GM21367 (cell line): ENCODE results near the gene PPP2R2C.

Source experiments
- ATAC-seq: cut with Tn5 transposase; IDR thresholded peaks from one replicate; pipeline ENCODE4 v1.9.1; 2021; ENCODE audit not compliant: unreplicated experiment

PPP2R2C gene

DNA sequence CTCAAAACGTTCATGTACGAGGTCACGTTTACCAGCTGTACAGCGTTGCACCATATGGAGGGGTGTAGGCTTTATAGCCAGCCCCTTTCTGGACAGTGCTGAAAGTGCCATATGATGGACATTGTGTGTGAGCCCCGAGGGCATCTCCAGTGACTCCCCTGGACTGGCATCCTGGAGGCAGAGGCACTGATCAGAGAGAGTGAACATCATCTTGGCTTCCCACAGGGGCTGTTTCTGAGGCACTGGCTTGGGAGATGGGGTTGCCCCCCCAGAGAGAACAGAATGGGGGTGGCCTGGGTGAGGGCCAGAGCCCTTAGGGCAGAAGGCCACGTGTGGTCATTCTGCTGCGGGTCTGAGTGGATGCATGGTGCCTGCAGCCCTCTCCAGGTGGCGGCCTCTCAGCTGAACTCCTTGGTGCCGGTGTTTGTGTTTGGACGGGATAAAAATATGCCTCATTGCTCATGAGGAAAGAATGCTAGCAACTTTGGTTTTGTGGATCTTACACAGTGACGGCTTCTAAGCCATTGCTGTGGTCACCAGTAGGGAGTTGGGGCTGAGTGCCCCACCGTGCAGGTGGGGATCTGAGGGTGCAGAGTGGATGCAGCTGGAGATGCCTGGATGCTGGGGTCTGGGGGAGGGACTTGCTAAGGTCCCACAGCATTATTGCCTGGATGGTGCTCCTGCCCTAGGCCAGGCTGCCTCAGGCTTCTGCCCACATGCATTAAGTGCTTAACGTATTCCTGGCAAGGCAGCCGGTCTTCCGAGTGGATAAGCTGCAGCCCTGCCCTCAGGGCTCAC, 199.4 kb downstream of the PPP2R2C start:
- ATAC-seq, result no peak

DNA sequence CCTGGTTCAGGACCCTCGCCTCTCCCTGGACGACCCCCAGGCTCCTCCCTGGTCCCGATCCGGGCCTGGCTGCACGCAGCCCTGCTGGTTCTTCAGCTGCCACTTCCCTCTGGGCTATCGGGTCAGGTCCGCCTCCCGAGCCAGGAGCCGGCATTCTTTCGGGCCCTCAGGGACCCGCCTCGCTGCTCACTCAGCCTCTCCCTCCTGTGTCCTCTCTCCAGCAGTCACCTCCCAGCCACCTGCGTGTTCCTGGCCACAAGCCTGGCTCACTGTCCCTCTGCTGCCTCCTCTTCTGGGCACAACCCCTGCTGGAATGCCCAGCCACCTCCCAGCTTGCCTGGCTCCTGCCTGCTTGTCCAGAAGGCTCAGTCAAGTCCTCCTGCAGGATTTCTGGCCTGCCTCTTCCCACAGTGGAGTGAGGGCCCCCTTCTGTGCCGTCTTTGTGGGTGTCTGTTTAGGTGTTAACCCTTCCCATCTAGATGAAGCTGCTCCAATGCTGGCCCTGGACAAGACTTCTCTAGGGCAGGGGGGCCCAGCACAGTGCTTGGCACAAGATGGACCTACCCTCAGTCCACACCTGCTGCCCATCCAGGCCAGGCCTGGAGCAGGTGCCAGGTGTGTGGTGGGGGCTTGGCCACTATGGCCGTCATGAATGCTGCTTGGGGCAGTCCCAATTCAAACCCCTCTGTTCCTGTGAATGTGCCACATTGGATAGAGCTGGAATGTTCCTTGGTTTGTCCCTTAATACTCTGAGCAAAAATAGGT, 200.5 kb downstream of the PPP2R2C start:
- no peak for ATAC-seq

DNA sequence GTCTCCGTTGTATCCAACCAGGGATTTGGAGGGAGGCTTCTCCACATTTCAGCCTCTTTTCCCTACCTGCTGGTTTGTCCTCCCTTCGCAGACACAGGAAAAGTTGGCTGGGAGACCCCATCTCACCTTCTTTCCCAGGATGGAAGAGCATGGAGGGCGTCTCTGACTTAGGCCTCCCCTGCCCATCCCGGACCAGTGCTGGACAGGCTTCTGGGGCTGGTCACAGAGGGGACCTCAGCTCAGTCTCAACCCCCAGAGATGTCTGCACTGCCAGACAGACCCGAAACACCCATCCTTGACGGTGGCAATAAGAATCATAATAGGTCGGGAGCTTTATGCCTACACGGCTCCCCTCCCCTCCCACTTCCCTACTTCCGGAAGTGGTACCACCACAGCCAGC, 201.2 kb downstream of the PPP2R2C start:
- no peak for ATAC-seq

DNA sequence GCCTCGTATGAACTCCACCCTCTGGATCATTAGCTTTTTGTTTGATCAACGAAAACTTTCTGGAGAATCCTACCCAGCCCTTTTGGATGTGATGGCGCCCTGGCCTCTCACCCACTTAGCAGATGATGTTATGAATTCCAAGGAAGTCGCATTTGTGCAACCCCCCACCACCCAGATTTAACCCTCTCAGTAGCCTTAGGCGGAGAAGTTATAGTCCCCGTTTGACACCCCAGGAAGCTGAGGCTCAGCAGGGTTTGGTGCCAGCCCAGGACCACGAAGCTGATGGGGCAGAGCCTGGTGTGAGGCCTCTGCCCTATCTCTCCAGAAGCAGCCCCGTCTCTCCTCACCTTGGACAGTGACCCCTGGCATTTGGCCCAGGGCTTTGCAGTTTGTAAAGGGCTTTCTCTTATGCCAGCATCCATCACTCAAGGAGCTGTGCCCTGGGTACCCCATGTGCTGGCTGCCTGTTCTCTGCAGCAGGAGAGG, 201.7 kb downstream of the PPP2R2C start:
- no peak for ATAC-seq
